ENCODE measurements around the gene KRTAP10-4.

Gene KRTAP10-4

GRCh38 chr21:44618909-44619308, 45.4 kb downstream of the KRTAP10-4 start:
- no peak for DNase-seq

- DNase-seq: no peak
Observed at GRCh38 chr21:44619886-44620285, 46.4 kb downstream of the KRTAP10-4 start.

DNA sequence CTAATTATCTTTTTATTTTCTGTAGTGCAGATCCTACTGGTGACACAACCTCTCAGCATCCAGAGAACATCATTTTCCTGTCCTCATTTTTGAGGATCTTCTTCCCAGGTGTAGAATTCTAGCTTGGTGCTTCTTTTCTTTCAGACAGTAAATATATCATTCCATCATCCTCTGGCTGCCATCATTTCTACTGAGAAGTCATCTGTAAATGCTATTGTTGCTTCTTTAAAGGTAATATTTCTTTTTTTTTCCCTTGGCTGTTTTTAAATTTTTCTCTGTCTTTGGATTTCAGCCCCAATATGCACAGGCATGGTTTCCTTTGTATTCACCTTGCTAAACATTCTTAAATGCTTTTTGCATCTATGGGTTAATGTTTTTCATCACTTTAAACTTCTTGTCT, 50.0 kb downstream of the KRTAP10-4 start:
- no peak for DNase-seq
